T-helper 9 cell (primary cell): ENCODE results near the gene CR1.
"Not testable (repeated sequence)": the region's sequence is repeated elsewhere in the genome, so short reads cannot be mapped to it uniquely, and the experiment has no call there.

Experiments
- DNase-seq: peaks from one replicate; pipeline ENCODE4 v3.0.0-alpha.2; 2020

The CR1 gene

DNA sequence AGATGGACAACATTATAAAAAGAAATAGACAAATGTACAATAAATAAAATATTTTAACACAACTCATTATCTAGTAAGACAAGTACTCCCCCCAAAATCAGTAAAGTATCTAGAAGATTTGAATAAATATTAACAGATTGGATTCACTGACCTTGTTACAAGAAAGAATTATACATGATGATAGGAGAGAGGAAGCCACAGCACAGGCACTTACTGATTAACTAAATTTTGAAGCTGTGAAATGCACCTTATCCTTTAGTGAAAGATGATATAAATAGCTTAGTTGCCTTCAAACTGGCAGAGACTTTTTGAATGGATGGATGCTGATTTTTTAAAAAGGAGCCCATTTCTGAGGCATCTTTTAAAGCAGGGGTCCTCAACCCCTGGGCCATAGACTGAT, 8.5 kb downstream of the CR1 start:
- no peak for DNase-seq

DNA sequence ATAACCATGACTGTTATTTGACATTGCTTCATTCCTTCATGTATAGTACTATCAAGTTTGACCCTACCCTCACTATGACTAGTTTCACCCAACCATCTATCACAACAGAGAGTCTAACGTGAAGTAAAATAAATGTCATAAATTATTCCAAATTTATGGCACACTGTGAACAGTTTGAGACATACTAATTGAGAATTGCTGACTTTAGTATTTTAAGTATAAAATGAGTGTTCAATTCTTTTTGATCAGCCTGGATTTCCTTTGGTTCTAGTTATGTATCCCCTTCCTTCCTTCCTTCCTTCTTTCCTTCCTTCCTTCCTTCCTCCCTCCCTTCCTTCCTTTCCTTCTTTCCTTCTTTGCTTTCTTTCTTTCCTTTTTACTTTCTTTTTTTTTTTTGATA, 14.5 kb downstream of the CR1 start:
- no peak for DNase-seq

GRCh38 chr1:207514890-207515289, 18.9 kb downstream of the CR1 start:
- no peak for DNase-seq

DNA sequence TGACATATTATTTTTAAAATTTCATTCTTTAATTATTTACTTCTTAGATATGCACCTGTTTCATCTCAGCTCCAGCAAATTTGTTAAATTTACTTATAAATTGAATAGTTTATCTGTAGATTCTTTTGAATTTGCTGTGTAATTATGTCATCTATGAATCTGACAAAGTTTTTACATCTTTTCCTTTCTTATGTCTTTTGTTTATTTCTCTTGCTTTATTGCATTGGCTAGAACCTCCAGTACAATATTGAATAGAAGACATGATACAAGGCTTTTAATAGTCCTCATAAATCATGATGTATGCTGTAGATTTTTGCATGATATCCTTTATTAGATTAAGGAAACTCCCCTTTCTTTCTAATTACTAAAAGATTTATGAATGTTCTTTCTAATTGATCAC, 20.8 kb downstream of the CR1 start:
- no peak for DNase-seq

- no peak for DNase-seq
Measured at GRCh38 chr1:207518608-207519236, 22.8 kb downstream of the CR1 start.

- no peak for DNase-seq
Measured at GRCh38 chr1:207519505-207520399, 23.8 kb downstream of the CR1 start.

GRCh38 chr1:207520400-207521345, 24.7 kb downstream of the CR1 start:
- not testable (repeated sequence) for DNase-seq

DNA sequence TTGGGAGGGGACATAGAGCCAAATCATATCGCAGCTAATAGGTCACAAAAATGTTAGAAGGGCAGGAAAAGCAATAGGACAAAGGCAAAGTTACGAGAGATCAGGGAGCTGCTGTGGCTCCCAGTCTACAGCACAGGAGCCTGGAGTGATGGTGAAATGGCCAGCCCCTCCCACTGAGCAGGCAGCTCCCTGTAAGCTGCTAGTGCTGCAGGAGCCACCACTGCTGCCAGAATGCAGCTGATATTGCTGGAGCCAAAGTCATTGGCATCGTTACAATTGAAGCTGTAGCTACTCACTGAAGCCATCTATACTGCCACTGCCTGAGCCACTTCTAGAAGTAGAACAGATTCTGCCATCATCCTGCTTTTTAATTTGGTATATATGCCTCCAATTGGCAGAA, 29.3 kb downstream of the CR1 start:
- not testable (repeated sequence) for DNase-seq

DNA sequence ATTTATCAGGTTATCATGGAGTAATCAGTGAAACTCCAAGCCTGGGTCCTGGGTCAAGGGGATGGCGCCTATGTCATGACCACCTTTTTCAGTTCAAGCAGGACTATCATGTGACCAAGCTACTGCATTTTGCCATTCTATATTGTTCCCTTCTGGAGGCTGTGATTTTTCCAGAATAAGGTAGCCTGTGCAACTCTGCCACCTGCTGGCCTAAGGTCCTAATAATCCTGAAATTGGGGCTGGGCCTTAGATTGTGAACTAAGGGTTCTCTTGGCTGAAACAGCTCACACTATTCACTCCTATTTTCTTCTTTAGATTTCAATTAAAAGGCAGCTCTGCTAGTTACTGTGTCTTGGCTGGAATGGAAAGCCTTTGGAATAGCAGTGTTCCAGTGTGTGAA, 32.4 kb downstream of the CR1 start:
- DNase-seq, result not testable (repeated sequence)

- not testable (repeated sequence) for DNase-seq
Measured at GRCh38 chr1:207536263-207536662, 40.3 kb downstream of the CR1 start.

DNA sequence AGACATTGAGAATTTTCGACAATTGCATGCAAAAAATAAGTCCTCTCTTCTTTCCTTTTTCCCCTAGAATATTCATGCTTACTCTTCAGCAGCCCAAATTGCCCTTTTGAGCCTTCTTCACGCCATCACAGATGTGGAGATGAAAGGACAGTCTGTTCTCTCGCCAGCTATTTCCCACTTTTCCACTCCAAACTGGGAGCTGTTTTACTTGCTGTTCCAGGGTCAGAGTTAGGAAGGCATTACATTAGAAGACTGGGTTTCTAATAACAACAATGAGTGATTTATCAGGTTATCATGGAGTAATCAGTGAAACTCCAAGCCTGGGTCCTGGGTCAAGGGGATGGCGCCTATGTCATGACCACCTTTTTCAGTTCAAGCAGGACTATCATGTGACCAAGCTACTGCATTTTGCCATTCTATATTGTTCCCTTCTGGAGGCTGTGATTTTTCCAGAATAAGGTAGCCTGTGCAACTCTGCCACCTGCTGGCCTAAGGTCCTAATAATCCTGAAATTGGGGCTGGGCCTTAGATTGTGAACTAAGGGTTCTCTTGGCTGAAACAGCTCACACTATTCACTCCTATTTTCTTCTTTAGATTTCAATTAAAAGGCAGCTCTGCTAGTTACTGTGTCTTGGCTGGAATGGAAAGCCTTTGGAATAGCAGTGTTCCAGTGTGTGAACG, 50.9 kb downstream of the CR1 start:
- DNase-seq, result not testable (repeated sequence)

DNA sequence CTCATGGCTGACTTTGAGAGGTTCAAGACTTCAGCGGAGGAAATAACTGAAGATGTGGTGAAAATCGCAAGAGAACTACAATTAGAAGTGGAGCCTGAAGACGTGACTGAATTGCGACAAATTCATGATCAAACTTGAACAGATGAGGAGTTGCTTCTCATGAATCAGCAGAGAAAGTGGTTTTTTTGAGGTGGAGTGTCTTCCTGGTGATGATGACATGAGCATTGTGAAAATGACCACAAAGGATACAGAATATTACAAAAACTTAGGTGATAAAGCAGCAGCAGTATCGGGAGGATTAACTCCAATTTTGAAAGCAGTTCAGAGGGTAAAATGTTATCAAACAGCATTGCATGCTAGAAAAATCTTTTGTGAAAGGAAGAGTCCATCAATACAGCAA, 58.9 kb downstream of the CR1 start:
- not testable (repeated sequence) for DNase-seq

DNA sequence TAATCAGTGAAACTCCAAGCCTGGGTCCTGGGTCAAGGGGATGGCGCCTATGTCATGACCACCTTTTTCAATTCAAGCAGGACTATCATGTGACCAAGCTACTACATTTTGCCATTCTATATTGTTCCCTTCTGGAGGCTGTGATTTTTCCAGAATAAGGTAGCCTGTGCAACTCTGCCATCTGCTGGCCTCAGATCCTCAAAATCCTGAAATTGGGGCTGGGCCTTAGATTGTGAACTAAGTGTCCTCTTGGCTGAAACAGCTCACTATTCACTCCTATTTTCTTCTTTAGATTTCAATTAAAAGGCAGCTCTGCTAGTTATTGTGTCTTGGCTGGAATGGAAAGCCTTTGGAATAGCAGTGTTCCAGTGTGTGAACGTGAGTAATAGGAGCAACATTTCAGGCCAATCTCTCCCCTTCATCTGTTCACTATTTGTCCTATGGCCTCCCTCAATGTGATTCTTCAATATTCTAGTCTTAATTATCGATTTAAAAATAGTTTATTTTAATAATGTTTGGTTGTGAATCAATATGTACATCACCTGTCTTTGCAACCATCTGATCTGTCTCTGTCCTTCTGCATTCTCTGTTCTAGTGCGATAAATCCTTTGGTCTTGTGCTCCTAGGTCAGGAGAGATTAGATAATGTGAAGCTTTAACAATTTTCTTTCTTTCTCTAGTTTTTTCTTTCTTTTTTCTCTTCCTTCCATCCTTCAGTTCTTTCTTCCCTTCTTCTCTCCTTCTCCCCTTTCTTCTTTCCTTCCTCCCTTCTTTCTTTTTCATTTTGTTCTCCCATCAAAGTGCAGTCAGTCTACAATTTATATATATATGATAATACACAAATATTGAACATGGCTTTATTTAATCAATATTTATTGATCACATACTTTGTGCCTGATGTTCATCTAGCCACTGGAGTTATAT, 69.8 kb downstream of the CR1 start:
- DNase-seq, result no peak

GRCh38 chr1:207571926-207572325, 76.0 kb downstream of the CR1 start:
- not testable (repeated sequence) for DNase-seq

DNA sequence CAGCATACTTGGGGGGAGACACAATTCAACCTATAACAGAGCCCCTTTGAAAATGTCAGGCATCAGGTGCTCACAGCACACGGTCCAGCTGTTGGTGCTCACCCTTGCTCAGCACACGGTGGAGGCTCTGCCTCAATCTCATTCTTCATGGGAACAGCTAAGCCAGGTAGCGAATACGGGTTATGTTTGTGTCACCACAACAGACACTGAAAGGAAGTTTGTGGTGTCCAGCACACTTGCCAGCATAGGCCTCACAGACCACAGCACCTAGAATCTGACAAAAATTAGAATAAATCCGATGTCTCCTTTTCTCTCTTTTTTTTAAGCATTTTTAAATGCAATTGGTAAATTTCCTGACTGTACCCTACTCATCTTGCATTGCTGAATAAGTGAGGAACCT, 77.1 kb downstream of the CR1 start:
- DNase-seq, result not testable (repeated sequence)

GRCh38 chr1:207575381-207575780, 79.4 kb downstream of the CR1 start:
- DNase-seq, result not testable (repeated sequence)

- no peak for DNase-seq
Measured at GRCh38 chr1:207578796-207579435, 83.0 kb downstream of the CR1 start.

DNA sequence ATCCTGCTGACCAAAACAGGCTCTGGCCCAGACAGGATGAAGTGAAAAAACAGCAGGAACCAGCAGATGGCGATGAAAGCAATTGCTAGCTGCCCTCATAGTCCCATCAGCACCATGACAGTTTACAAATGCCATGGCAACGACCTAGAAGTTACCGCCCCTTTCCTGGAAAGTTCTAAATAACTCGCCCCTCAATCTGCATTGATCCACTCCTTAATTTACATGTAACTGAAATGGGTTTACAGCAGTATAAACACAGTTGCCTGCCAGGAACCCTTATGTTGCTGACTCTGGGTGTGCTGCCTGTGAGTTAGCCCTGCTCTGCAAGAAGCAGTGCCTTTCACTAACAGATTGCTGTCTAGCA, 83.5 kb downstream of the CR1 start:
- DNase-seq, result no peak

DNA sequence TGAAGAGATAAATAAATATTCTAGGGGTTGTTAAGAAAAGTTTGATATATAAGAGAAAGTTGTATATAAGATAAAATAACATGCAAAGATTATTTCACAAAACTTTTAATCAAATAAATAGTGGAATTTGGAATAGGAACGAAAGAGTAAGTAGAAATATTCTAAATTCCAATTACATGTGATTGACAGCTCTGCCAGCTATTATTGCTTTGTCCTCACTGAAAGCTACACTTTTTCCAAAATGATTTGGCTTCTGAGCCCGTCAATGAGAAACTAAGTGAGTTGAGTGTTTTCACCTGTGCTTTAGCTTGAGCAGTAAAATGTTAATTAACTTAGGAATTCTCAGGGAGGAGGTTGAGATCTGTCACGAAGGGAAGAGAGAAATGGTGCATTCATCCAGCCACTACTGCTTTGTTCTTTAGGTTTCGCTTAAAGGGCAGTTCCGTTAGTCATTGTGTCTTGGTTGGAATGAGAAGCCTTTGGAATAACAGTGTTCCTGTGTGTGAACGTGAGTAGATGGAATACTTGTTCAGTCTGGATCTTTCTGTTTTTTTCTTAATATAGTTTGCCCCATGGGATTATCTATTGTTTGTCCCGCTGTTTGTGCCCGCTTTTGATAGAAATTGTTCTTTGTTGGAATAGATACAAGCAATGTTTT, 85.7 kb downstream of the CR1 start:
- no peak for DNase-seq

DNA sequence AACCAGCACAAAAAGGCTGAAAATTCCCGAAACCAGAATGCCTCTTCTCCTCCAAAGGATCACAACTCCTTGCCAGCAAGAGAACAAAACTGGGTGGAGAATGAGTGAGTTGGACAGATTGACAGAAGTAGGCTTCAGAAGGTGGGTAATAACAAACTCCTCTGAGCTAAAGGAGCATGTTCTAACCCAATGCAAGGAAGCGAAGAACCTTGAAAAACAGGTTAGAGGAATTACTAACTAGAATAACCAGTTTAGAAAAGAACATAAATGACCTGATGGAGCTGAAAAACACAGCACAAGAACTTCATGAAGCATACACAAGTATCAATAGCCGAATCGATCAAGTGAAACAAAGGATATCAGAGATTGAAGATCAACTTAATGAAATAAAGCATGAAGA, 93.5 kb downstream of the CR1 start:
- DNase-seq, result not testable (repeated sequence)
